HEK293T (cell line): ENCODE data around the gene WASF3.

Source experiments
- CTCF ChIA-PET: fragments of 350-600 bp; formaldehyde crosslinking; extraction: SDS; loops from one replicate; lab custom pipeline; 2021; ENCODE audit warnings: antibody characterized with exemption, inconsistent platforms; lab: Yijun Ruan, JAX
- POLR2A ChIA-PET: fragments of 350-600 bp; formaldehyde crosslinking; extraction: SDS; loops from one replicate; lab custom pipeline; 2020; ENCODE audit warnings: antibody characterized with exemption, inconsistent platforms; lab: Yijun Ruan, JAX
- DNase-seq: peaks from one replicate; pipeline ENCODE4 v3.0.0; 2012; ENCODE audit warnings: mixed read lengths; ENCODE audit errors: extremely low spot score
- ARNT ChIP-seq: fragments of 450-650 bp; IDR thresholded peaks from 2 replicates; pipeline ENCODE4 v1.6.1; 2017; ENCODE audit warnings: mild to moderate bottlenecking
- BHLHE40 ChIP-seq: fragments of 450-650 bp; IDR thresholded peaks from 2 replicates; pipeline ENCODE4 v1.6.1; 2016; ENCODE audit warnings: mild to moderate bottlenecking, moderate library complexity, borderline replicate concordance
- CTBP1 ChIP-seq: fragments of 450-650 bp; IDR thresholded peaks from 2 replicates; pipeline ENCODE4 v1.6.1; 2016; ENCODE audit warnings: borderline replicate concordance
- ELF4 ChIP-seq: fragments of 450-650 bp; IDR thresholded peaks from 2 replicates; pipeline ENCODE4 v1.6.1; 2017; ENCODE audit warnings: antibody characterized with exemption
- FOXA1 ChIP-seq: fragments of 450-650 bp; IDR thresholded peaks from 2 replicates; pipeline ENCODE4 v1.6.1; 2016; ENCODE audit warnings: mild to moderate bottlenecking
- FOXK2 ChIP-seq: fragments of 450-650 bp; IDR thresholded peaks from 2 replicates; pipeline ENCODE4 v1.6.1; 2016; ENCODE audit warnings: mild to moderate bottlenecking
- FOXM1 ChIP-seq: fragments of 450-650 bp; IDR thresholded peaks from 2 replicates; pipeline ENCODE4 v1.6.1; 2017; ENCODE audit warnings: mild to moderate bottlenecking, borderline replicate concordance
- HDGF ChIP-seq: fragments of 450-650 bp; IDR thresholded peaks from 2 replicates; pipeline ENCODE4 v1.6.1; 2017; ENCODE audit warnings: antibody characterized with exemption, borderline replicate concordance
- L3MBTL2 ChIP-seq: fragments of 450-650 bp; conservative IDR thresholded peaks from 2 replicates; pipeline ENCODE4 v1.6.1; 2016; ENCODE audit warnings: mild to moderate bottlenecking
- LEF1 ChIP-seq: fragments of 450-650 bp; IDR thresholded peaks from 2 replicates; pipeline ENCODE4 v1.6.1; 2017; ENCODE audit warnings: mild to moderate bottlenecking, borderline replicate concordance
- NFRKB ChIP-seq: fragments of 450-650 bp; IDR thresholded peaks from 2 replicates; pipeline ENCODE4 v1.6.1; 2016; ENCODE audit warnings: mild to moderate bottlenecking, moderate library complexity
- SP1 ChIP-seq: fragments of 450-650 bp; IDR thresholded peaks from 2 replicates; pipeline ENCODE4 v1.6.1; 2017
- SUZ12 ChIP-seq: fragments of 450-650 bp; IDR thresholded peaks from 2 replicates; pipeline ENCODE4 v1.6.1; 2016; ENCODE audit warnings: mild to moderate bottlenecking
- TARDBP ChIP-seq: fragments of 450-650 bp; IDR thresholded peaks from 2 replicates; pipeline ENCODE4 v1.6.1; 2016
- ZNF384 ChIP-seq: fragments of 450-650 bp; IDR thresholded peaks from 2 replicates; pipeline ENCODE4 v1.6.1; 2016
- TF ChIP-seq, protein P1 (sequence below): fragments of 450-650 bp; IDR thresholded peaks from 2 replicates; pipeline ENCODE4 v1.6.1; 2016

Gene WASF3

DNA sequence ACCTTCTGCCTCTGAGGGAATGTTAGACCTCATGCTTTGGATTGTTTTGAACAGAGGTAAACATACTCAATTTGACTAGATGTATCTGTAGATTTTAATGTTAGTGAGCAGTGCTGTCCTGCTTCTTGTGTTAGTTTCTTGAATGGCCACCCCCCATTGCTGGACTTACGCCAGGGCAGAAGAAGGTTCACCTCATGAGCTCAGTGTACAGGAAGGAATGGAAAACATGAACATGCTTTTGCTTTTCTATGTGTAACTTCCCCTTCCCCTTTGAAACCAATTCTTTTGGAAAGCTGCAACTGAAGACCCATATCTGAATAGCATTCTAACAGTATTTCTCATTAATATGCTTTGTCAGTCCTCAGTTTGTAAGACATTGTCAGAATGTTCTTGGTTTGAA lies 32.3 kb downstream of the WASF3 start:
- POLR2A ChIA-PET: no interaction called here
- CTCF ChIA-PET: interaction anchor here (0.6 kb wide), 1 partner anchor 343 kb away, joined by 3 read pairs; no protein-coding TSS in a partner anchor
- no peak for TF ChIP-seq TARDBP
- no peak for TF ChIP-seq CTBP1
- TF ChIP-seq LEF1: no peak
- no peak for DNase-seq

DNA sequence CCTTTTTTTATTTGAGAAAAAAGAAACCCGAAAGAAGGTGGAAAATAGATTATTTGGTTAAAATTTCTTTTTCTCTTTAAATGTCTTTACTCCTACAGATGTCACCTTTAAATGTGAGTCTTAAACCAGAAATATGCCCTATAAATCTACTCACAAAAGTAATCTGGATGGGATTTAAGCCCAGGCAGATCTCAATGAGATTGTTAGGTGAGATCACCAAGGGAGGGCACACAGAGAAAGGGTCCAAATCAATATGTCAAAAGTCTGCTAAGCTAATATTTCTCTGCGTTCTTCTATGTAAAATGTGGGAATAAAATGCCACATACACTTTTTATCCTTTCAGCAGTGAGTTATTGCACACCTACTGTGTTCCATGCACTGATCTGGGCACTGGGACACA lies 32.9 kb downstream of the WASF3 start:
- DNase-seq: no peak
- no peak for TF ChIP-seq TARDBP
- TF ChIP-seq ARNT: no peak
- TF ChIP-seq SP1: no peak
- TF ChIP-seq NFRKB: no peak
- TF ChIP-seq FOXA1: no peak
- no peak for TF ChIP-seq ZNF384
- no peak for TF ChIP-seq BHLHE40
- CTCF ChIA-PET: no interaction called here
- POLR2A ChIA-PET: no interaction called here

DNA sequence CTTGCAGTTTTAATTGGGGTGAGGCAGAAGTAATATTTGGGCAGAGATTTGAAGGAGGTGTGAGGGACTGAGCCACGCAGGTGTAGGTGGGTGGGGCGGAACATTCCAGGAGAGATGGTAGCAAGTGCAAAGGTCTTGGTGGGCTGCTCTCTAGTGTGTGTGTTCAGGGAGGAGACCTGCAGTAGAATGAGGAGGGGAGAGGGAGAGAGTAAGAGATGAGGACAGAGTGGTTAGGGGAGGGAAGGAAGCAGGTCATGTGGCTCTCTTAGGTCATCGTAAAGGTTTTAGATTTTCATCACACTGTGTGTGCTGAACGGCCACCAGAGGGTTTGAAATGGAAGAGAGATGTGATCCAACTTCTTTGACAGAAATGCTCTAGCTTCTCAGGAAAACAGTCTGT lies 33.5 kb downstream of the WASF3 start:
- peak; percentile 12 for DNase-seq
- ChIA-PET POLR2A (no interaction called here), CTCF (interaction anchor here (0.8 kb wide), 1 partner anchor 15 kb away, joined by 3 read pairs; no protein-coding TSS in a partner anchor)
- no peak for TF ChIP-seq FOXK2
- TF ChIP-seq ELF4: no peak
- no peak for TF ChIP-seq ARNT
- no peak for TF ChIP-seq HDGF

DNA sequence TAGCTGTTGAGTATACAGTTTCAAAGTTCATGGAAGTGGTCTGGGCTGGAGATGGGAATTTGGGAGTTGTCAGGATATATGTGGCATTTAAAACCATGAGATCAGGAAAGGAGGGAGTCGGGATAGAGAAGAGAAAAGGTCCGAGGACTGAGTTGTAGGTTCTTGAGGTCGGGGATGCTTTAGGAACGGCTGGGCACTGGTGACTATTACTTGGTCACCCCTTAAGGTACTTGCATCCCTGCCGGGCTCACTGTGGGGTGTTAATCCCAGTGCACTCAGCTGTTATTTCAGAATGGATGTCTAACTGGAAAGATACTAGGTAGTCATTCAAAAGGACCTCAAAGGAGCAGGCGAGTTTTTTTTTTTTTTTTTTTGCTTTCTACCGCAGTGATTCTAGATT lies 34.2 kb downstream of the WASF3 start:
- DNase-seq: no peak
- ChIA-PET CTCF (interaction anchor here (0.6 kb wide), 1 partner anchor 323 kb away, joined by 4 read pairs; no protein-coding TSS in a partner anchor), POLR2A (no interaction called here)
- TF ChIP-seq, protein P1, sequence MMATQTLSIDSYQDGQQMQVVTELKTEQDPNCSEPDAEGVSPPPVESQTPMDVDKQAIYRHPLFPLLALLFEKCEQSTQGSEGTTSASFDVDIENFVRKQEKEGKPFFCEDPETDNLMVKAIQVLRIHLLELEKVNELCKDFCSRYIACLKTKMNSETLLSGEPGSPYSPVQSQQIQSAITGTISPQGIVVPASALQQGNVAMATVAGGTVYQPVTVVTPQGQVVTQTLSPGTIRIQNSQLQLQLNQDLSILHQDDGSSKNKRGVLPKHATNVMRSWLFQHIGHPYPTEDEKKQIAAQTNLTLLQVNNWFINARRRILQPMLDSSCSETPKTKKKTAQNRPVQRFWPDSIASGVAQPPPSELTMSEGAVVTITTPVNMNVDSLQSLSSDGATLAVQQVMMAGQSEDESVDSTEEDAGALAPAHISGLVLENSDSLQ: no peak
- TF ChIP-seq BHLHE40: no peak

DNA sequence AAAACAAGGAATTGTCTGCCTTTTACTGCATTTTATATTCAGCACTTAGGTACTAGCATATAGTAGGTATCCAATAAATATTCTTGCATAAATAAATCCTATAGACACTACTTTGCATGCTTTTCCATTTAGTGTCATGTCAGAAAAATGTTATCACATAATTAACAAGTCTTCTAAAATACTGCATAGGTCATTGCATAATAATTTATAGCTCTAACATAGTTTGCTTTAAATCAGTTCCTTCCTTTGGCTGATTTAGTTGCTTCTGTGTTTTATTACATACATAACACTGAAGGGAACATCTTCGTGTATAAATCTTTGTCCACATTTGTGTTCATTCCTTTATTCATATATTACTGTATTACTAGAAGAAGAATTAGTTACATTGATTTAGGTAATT lies 36.2 kb downstream of the WASF3 start:
- ChIA-PET POLR2A (no interaction called here), CTCF (no interaction called here)
- TF ChIP-seq BHLHE40 (no peak), ARNT (no peak), FOXM1 (no peak), HDGF (no peak), FOXK2 (no peak), FOXA1 (no peak), SP1 (no peak), SUZ12 (no peak), CTBP1 (no peak), ZNF384 (no peak), LEF1 (no peak), ELF4 (no peak), L3MBTL2 (no peak), TARDBP (no peak), NFRKB (no peak)
- TF ChIP-seq, protein P1: no peak
- no peak for DNase-seq

DNA sequence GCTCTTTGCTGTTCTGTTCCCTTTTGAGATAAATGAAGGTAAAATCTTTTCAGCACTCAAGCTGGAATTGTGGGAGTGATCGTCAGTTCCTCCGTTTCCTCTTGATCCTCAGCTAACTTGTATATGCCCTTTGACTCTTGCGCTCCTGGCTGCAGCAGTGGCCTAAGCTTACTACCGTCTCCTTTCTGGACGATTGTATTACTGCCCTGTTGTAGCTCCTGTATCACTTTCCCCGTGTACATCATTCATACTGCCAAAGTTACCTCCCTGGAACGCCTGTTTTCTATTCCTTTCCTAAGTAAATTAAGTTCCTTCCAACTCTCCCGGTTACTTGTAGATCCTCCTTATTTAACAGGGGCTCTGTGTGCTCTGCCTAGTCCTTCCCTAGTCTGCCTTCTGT lies 36.9 kb downstream of the WASF3 start:
- DNase-seq: no peak
- ChIA-PET POLR2A (no interaction called here), CTCF (no interaction called here)
- TF ChIP-seq ZNF384 (no peak), FOXA1 (no peak)

DNA sequence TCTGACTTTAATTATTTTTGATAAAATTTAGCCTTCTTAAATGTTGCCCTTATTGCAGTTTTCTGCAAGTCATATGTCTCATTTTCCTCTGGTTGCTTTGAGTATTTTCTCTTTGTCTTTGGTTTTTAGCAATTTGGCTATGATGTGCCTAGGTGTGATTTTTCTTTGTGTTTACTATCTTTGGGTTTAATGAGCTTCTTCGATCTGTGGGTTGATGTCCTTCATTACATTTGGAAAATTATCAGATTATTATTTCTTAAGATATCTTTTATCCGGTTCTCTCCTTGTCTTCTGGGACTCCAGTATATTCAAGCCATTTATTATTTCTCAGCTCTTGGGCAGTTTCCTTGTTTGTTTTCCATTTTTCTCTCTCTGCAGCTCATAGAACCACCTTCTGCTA lies 39.0 kb downstream of the WASF3 start:
- no peak for TF ChIP-seq NFRKB
- no peak for TF ChIP-seq BHLHE40
- TF ChIP-seq LEF1: no peak
- TF ChIP-seq SP1: no peak
- TF ChIP-seq SUZ12: no peak
- TF ChIP-seq ARNT: no peak
- TF ChIP-seq ZNF384: no peak
- TF ChIP-seq CTBP1: no peak
- TF ChIP-seq TARDBP: no peak
- TF ChIP-seq, protein P1: no peak
- TF ChIP-seq FOXA1: no peak
- no peak for TF ChIP-seq L3MBTL2
- no peak for TF ChIP-seq HDGF
- no peak for TF ChIP-seq FOXM1
- no peak for TF ChIP-seq FOXK2
- TF ChIP-seq ELF4: no peak
- no peak for DNase-seq
- ChIA-PET POLR2A (no interaction called here), CTCF (no interaction called here)

DNA sequence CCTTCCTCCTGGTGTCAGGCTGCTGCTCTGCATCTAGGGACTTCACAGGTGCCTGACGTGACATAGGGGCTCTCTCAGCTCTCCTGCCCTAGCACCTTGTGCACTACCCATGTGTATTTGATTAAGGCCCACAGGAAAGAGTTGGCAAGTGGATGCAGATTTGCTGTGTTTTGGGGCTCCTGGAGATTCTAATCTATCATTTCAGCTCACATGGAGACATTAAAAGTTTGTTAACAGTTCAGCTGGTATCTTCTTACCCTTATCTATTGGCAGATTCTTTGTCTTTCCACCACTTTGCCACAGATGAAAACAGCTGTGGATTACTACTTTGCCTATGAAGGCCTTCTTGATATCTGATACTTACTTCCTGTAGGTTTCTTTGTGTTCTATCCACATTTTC lies 41.9 kb downstream of the WASF3 start:
- ChIA-PET CTCF (no interaction called here), POLR2A (no interaction called here)
- no peak for DNase-seq

More for the DNA sequence above, 41.9 kb downstream of the WASF3 start:
- TF ChIP-seq NFRKB (no peak), FOXK2 (no peak), ZNF384 (no peak), ELF4 (no peak), SP1 (no peak), TARDBP (no peak), FOXA1 (no peak), L3MBTL2 (no peak), HDGF (no peak), LEF1 (no peak), ARNT (no peak), FOXM1 (no peak)
- TF ChIP-seq, protein P1: no peak
